Measurements from ENCODE around the gene SHB.

SHB gene

GRCh38 chr9:37939575-37940095 is 129.4 kb downstream of the SHB start:
- no peak for DNase-seq (ENCODE audit: low read depth in 1 of 2, low spot score in 1 of 2)

- no peak for DNase-seq (ENCODE audit: low read depth in 1 of 2, low spot score in 1 of 2)
Observed at GRCh38 chr9:37938121-37938891, 130.7 kb downstream of the SHB start.

- DNase-seq (ENCODE audit: low read depth in 1 of 2, low spot score in 1 of 2), result no peak
Observed at GRCh38 chr9:37937366-37937765, 131.7 kb downstream of the SHB start.

- no peak for DNase-seq (ENCODE audit: low read depth in 1 of 2, low spot score in 1 of 2)
Observed at GRCh38 chr9:37936965-37937364, 132.1 kb downstream of the SHB start.

- DNase-seq (ENCODE audit: low read depth in 1 of 2, low spot score in 1 of 2), result no peak
Observed at GRCh38 chr9:37936376-37936775, 132.7 kb downstream of the SHB start.

GRCh38 chr9:37935096-37935495 is 133.9 kb downstream of the SHB start:
- DNase-seq (ENCODE audit: low read depth in 1 of 2, low spot score in 1 of 2), result no peak

- DNase-seq (ENCODE audit: low read depth in 1 of 2, low spot score in 1 of 2), result no peak
Observed at GRCh38 chr9:37931592-37931991, 137.4 kb downstream of the SHB start.

- DNase-seq (ENCODE audit: low read depth in 1 of 2, low spot score in 1 of 2), result no peak
Observed at GRCh38 chr9:37929441-37929895, 139.6 kb downstream of the SHB start.

- no peak for DNase-seq (ENCODE audit: low read depth in 1 of 2, low spot score in 1 of 2)
Observed at GRCh38 chr9:37928552-37929430, 140.2 kb downstream of the SHB start.

- no peak for DNase-seq (ENCODE audit: low read depth in 1 of 2, low spot score in 1 of 2)
Observed at GRCh38 chr9:37927601-37928551, 141.2 kb downstream of the SHB start.

GRCh38 chr9:37927132-37927531 is 141.9 kb downstream of the SHB start:
- no peak for DNase-seq (ENCODE audit: low read depth in 1 of 2, low spot score in 1 of 2)

- DNase-seq (ENCODE audit: low read depth in 1 of 2, low spot score in 1 of 2), result no peak
Observed at GRCh38 chr9:37926737-37927118, 142.3 kb downstream of the SHB start.

GRCh38 chr9:37925786-37926736 is 143.0 kb downstream of the SHB start:
- no peak for DNase-seq (ENCODE audit: low read depth in 1 of 2, low spot score in 1 of 2)

GRCh38 chr9:37925006-37925405 is 144.0 kb downstream of the SHB start:
- DNase-seq (ENCODE audit: low read depth in 1 of 2, low spot score in 1 of 2), result no peak

- no peak for DNase-seq (ENCODE audit: low read depth in 1 of 2, low spot score in 1 of 2)
Observed at GRCh38 chr9:37924538-37924937, 144.5 kb downstream of the SHB start.

GRCh38 chr9:37923796-37924427 is 145.1 kb downstream of the SHB start:
- DNase-seq (ENCODE audit: low read depth in 1 of 2, low spot score in 1 of 2), result no peak

- DNase-seq (ENCODE audit: low read depth in 1 of 2, low spot score in 1 of 2), result no peak
Observed at GRCh38 chr9:37923118-37923795, 145.8 kb downstream of the SHB start.

GRCh38 chr9:37922363-37923117 is 146.5 kb downstream of the SHB start:
- no peak for DNase-seq (ENCODE audit: low read depth in 1 of 2, low spot score in 1 of 2)
